Ascending aorta (tissue), 2 donors: Measurements from ENCODE around the gene RET. TPM values are rescaled to one million over a fixed set of nuclear protein-coding genes. Genes with fewer than 3 reads are reported as not detected.

Experiments
- DNase-seq, 2 donors: peaks; one replicate each; pipeline ENCODE4 v3.0.0-alpha.2; 2019; ENCODE audit warnings: low spot score in 2 of 2
- H3K27ac ChIP-seq, 2 donors: fragments of 200-600 bp; sonication (generic); one replicate each; pipeline ENCODE4 v1.5.1; 2016 to 2017; ENCODE audit warnings: mild to moderate bottlenecking in 1 of 2
- H3K27me3 ChIP-seq: fragments of 200-600 bp; sonication (generic); one replicate; pipeline ENCODE4 v1.5.1; 2017
- H3K36me3 ChIP-seq, 2 donors: fragments of 200-600 bp; sonication (generic); one replicate each; pipeline ENCODE4 v1.5.1; 2016
- H3K4me1 ChIP-seq, 2 donors: fragments of 200-600 bp; sonication (generic); one replicate each; pipeline ENCODE4 v1.5.1; 2016 to 2017; ENCODE audit warnings: mild to moderate bottlenecking in 1 of 2
- H3K4me3 ChIP-seq, 2 donors: fragments of 200-600 bp; sonication (generic); one replicate each; pipeline ENCODE4 v1.5.1; 2016 to 2017; ENCODE audit warnings: mild to moderate bottlenecking in 1 of 2
- H3K9me3 ChIP-seq, 2 donors: fragments of 200-600 bp; sonication (generic); one replicate each; pipeline ENCODE4 v1.5.1; 2016
- intact Hi-C: fragments of 100-400 bp; cut with DNase I; formaldehyde crosslinking; loops from one replicate; pipeline ENCODE4 v1.15.1; 2023
- total RNA-seq: library from RNA; depleted of rRNA; stranded (reverse); fragments of >200 nt; gene quantifications from one replicate; pipeline ENCODE4 v1.1.0, GENCODE V29; 2016
- TF ChIP-seq, protein P1 (sequence below), 3 experiments: fragments of 200-600 bp in 2 of 3; fragments of 450-650 bp in 1 of 3; sonication (generic) in 2 of 3; IDR thresholded peaks; one replicate each; pipeline ENCODE4 v1.5.1; 2016 to 2019; ENCODE audit warnings: antibody characterized with exemption in 3 of 3, mild to moderate bottlenecking in 1 of 3, moderate library complexity in 1 of 3

The RET gene
- total RNA-seq, 1 donor from 2014 or later, result not detected

- H3K36me3 ChIP-seq, result no peaks in the 10 kb centered on the region
- intact Hi-C loops, result no loop called here
- TF ChIP-seq, protein P1, sequence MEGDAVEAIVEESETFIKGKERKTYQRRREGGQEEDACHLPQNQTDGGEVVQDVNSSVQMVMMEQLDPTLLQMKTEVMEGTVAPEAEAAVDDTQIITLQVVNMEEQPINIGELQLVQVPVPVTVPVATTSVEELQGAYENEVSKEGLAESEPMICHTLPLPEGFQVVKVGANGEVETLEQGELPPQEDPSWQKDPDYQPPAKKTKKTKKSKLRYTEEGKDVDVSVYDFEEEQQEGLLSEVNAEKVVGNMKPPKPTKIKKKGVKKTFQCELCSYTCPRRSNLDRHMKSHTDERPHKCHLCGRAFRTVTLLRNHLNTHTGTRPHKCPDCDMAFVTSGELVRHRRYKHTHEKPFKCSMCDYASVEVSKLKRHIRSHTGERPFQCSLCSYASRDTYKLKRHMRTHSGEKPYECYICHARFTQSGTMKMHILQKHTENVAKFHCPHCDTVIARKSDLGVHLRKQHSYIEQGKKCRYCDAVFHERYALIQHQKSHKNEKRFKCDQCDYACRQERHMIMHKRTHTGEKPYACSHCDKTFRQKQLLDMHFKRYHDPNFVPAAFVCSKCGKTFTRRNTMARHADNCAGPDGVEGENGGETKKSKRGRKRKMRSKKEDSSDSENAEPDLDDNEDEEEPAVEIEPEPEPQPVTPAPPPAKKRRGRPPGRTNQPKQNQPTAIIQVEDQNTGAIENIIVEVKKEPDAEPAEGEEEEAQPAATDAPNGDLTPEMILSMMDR (IDR thresholded peaks at IDR 0.05), result no peak
- H3K4me3 ChIP-seq, result no peak overlapping the region
- H3K27ac ChIP-seq, result no peak overlapping the region
- H3K27me3 ChIP-seq, result no peaks in the 10 kb centered on the region
- H3K9me3 ChIP-seq, result no peaks in the 10 kb centered on the region
- no peaks in the 10 kb centered on the region for H3K4me1 ChIP-seq
- peak in 1 of 2 donors; percentile 53 for DNase-seq
These were observed 37.0 kb upstream of the RET start for GRCh38 chr10:43039624-43040481.

DNA sequence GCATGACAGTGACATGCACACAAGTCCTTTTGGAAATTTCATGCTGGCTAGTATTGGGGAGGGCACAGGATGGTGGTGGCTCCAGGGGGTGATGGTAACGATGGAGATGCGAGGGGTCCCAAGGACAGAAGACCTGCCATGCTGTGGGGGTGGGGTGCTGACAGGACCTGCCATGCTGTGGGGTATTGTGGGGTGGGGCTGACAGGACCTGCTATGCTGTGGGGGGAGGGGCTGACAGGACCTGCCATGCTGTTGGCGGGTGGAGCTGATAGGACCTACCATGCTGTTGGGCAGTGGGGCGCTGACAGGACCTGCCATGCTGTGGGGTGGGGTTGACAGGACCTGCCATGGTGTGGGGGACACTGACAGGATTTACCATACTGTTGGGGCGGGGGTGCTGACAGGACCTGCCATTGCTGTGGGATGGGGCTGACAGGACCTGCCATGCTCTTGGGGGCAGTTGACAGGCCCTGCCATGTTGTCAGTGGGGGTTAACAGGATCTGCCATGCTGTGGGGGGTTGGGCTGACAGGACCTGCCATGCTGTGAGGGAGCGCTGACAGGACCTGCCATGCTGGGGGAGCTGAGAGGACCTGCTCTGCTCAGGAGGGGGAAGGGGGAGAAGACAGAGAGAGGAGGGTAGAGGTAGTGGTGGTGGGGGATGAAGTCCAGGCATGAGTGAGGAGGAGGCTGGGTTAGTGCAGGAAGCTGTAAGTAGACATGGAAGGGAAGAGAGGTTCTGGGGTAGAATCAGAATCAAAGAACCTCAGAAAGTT lies 36.2 kb upstream of the RET start:
- intact Hi-C loops, result no loop called here
- peak in 1 of 2 donors; percentile 62 for DNase-seq
- H3K9me3 ChIP-seq, result no peaks in the 10 kb centered on the region
- no peaks in the 10 kb centered on the region for H3K4me1 ChIP-seq
- H3K36me3 ChIP-seq, result no peaks in the 10 kb centered on the region
- no peak overlapping the region for H3K27ac ChIP-seq
- TF ChIP-seq, protein P1 (IDR thresholded peaks at IDR 0.05), result no peak
- no peak overlapping the region for H3K4me3 ChIP-seq
- no peaks in the 10 kb centered on the region for H3K27me3 ChIP-seq

GRCh38 chr10:43041422-43042342 lies 35.2 kb upstream of the RET start:
- Histone ChIP-seq H3K4me3 (no peak overlapping the region), H3K9me3 (no peaks in the 10 kb centered on the region), H3K4me1 (no peaks in the 10 kb centered on the region), H3K27ac (no peak overlapping the region), H3K36me3 (no peaks in the 10 kb centered on the region), H3K27me3 (no peaks in the 10 kb centered on the region)
- intact Hi-C loops, result no loop called here
- TF ChIP-seq, protein P1 (IDR thresholded peaks at IDR 0.05), result no peak
- DNase-seq, result peak in 1 of 2 donors; percentile 49

DNA sequence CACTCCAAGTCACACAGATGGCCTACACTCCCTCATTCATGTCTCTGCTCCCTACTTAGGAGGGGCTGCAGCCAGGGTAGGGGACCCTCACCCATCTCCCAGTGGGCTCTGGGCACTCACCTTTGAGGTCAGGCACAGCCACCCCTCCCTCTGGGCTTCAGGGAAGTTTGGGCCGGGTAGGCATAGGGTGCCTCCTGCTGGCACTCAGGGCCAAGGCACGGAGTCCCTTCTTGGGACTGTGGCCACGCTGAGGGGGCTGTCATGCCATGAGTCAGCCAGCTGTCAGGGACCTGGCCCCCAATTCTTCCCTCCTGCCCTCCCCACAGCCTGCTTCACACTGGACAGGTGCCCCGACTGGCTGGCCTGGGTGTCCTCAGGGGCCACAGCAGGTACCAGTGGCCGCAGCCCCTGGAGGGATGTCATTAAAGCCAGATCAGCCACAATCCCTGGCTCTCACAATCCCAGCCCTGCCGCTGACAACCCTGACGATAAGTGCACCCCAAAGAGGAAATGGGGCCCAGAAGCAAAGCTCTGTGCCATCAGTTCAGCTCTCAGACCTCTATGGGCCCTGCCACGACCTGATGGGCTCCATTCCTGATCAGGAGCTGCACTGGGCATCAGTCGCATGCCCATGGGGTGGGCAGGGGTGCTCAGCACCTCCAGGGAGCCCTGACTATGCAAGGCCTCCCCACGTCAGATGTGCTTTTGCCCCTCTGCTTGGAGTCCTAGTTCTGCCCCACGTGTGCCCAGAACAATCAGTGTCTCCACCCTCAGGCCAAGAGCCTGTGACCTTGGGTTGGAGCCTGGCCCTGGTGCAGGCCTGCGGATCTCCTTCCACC lies 34.1 kb upstream of the RET start:
- H3K27me3 ChIP-seq, result no peaks in the 10 kb centered on the region
- H3K27ac ChIP-seq, result no peak overlapping the region
- no peak overlapping the region for H3K4me3 ChIP-seq
- peak in 1 of 2 donors; percentile 37 for DNase-seq
- no peaks in the 10 kb centered on the region for H3K4me1 ChIP-seq
- no peaks in the 10 kb centered on the region for H3K36me3 ChIP-seq
- intact Hi-C loops, result no loop called here
- TF ChIP-seq, protein P1 (IDR thresholded peaks at IDR 0.05), result no peak
- no peaks in the 10 kb centered on the region for H3K9me3 ChIP-seq
